ENCODE results near the gene CSPG4.
"Not testable (repeated sequence)": the region's sequence is repeated elsewhere in the genome, so short reads cannot be mapped to it uniquely, and the experiment has no call there.

The CSPG4 gene, protein sequence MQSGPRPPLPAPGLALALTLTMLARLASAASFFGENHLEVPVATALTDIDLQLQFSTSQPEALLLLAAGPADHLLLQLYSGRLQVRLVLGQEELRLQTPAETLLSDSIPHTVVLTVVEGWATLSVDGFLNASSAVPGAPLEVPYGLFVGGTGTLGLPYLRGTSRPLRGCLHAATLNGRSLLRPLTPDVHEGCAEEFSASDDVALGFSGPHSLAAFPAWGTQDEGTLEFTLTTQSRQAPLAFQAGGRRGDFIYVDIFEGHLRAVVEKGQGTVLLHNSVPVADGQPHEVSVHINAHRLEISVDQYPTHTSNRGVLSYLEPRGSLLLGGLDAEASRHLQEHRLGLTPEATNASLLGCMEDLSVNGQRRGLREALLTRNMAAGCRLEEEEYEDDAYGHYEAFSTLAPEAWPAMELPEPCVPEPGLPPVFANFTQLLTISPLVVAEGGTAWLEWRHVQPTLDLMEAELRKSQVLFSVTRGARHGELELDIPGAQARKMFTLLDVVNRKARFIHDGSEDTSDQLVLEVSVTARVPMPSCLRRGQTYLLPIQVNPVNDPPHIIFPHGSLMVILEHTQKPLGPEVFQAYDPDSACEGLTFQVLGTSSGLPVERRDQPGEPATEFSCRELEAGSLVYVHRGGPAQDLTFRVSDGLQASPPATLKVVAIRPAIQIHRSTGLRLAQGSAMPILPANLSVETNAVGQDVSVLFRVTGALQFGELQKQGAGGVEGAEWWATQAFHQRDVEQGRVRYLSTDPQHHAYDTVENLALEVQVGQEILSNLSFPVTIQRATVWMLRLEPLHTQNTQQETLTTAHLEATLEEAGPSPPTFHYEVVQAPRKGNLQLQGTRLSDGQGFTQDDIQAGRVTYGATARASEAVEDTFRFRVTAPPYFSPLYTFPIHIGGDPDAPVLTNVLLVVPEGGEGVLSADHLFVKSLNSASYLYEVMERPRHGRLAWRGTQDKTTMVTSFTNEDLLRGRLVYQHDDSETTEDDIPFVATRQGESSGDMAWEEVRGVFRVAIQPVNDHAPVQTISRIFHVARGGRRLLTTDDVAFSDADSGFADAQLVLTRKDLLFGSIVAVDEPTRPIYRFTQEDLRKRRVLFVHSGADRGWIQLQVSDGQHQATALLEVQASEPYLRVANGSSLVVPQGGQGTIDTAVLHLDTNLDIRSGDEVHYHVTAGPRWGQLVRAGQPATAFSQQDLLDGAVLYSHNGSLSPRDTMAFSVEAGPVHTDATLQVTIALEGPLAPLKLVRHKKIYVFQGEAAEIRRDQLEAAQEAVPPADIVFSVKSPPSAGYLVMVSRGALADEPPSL (N-terminal part only)

DNA sequence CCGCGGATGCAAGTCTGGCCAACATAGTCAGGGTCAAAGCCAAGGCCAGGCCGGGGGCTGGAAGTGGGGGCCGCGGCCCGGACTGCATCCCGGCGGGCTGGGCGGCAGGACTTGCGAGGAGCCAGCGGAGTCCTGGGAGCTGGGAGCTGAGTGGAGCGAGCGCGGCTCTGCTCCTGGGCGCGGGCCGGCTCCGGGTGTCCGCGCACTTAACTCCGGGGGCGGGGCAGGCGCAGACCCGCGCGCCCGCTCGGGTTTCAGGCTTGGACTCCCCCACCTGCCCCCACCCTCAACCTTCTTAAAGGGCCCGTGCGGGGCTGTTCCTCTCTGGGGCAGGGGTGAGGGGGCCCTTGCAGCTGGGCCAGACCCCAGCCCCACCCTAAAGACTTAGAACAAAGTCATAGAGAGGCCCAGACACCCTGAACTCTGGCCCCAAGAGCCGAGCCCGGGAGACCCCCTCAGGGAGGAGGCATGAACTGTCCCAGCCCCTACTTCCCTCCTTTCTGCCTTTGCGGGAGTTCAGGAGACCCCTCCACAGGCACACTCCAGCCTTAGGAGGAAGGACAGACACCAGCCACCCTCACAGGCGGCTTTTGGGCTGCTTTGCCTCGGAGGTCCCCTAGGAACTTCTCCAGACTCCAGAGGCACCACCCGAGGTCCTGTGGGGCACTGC, at the start of gene CSPG4:
Gene CSPG4 (minus strand): TSS at position 181 of the 670 bp plus-strand sequence. CDS start 93 bp downstream, at position 88.
- no peak for DNase-seq
- no peak within 1 kb of the TSS for H3K27ac Mint-ChIP-seq
- no peaks in the 10 kb centered on the region for H3K36me3 Mint-ChIP-seq
- CTCF ChIA-PET: no interaction called here
- no peaks in the 10 kb centered on the region for H3K9me3 Mint-ChIP-seq
- H3K27me3 Mint-ChIP-seq: peaks cover 43% of the 10 kb centered on the region
- no peaks in the 10 kb centered on the region for H3K4me1 Mint-ChIP-seq
- H3K4me3 Mint-ChIP-seq: no peak within 1 kb of the TSS

DNA sequence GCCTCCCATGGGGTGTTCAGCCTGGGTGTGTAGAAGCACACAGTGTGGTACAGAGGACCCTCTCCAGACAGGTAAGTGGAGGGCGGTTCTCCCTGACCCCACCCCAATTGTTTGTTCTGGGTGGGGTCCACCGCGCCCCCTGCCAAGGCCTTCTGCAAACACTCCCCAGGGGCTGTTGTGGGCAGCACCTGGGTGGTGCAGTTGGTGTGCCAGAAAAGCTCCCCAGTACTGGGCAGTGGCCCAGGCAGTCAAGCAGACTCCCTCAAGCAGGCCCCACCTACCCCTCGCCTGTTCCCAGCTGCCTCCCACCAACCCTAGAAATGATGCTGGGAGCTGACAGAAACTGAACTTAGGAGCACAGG, 49.7 kb upstream of the CSPG4 start:
- H3K9me3 Mint-ChIP-seq, CTCF ChIA-PET, H3K27me3 Mint-ChIP-seq, H3K4me3 Mint-ChIP-seq, DNase-seq, H3K27ac Mint-ChIP-seq, H3K36me3 Mint-ChIP-seq: not testable (repeated sequence)
- peaks cover 22% of the 10 kb centered on the region for H3K4me1 Mint-ChIP-seq

DNA sequence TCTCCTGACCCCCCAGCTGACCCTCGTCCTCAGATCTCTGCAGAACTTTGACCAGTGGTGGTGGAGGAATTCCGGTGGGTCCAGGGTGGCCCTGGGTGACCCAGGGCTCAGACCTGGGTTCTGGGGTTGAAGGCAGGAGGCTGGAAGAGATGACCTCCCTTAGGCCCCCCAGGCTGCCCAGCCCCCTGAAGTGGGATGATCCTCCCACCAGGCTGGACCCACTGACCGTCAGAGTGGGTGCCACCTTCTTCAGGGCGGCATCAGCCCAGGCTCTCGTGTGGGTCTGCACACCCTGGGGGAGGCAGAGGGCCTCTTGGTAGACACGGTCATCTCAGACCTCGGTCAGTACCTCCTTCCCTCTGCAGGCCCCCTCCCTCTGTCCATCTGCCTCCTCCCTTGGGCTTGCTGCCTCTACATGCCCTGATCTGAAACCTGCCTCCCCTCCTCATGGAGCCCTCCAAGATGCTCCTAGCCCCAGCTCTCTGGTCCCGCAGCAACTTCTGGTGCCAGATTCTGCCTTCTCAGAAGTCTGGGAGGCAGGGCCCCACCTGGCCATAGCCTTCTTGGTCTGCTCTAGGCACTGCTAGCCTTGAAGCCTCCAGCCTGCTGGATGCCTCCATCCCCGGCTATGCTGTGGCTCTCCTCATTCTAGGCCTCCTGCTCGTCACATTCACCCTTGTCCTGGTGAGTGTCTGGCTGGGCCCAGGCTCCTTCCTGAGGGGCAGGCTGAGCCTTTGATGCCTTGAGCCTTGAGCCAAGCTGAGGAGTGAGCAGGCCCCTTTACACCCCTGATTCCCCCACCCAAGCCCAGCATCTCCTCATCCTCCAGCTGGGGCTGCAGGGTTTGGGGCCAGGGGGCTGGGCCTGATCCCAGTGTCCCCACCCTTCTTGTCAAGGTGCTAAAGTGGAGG, 49.1 kb upstream of the CSPG4 start:
- Mint-ChIP-seq H3K4me1 (peaks cover 22% of the 10 kb centered on the region), H3K4me3 (no peak overlapping the region), H3K27ac (no peak overlapping the region), H3K36me3 (no peaks in the 10 kb centered on the region), H3K9me3 (no peaks in the 10 kb centered on the region), H3K27me3 (peaks cover 6% of the 10 kb centered on the region)
- no peak for DNase-seq
- CTCF ChIA-PET: no interaction called here

DNA sequence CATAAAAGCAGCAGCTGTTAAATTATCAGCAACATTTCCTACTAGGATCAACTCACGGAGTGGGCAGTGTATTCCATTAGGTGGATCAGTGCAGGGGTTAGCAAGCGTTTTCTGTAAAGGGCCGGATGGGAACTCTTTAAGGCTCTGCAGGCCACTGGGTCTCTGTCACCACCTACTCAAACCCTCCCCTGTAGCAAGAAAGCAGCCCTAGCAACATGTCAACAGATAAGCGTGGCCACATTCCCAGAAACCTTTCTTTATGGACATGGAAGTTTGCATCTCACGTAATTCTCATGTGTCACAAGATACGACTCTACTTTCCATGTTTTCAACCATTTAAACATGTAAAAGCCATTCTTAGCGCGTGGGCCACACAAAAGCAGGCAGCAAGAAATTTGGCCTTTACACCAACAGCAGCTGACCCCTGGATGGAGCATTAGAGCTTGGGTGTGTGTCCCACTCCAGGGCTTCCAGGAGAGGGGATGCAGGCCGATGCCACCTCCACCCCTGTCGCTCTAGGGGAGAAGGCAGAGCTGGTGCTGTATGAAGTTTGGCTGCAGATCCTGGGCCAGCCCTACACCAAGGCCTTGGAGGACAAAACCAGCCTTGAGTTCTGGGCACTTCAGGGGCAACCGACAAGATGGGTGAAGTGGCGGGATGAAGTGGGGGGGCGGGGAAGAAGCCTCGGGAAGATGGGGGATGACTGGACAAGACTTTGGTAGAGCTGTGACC, 48.2 kb upstream of the CSPG4 start:
- H3K27ac Mint-ChIP-seq: no peak overlapping the region

DNA sequence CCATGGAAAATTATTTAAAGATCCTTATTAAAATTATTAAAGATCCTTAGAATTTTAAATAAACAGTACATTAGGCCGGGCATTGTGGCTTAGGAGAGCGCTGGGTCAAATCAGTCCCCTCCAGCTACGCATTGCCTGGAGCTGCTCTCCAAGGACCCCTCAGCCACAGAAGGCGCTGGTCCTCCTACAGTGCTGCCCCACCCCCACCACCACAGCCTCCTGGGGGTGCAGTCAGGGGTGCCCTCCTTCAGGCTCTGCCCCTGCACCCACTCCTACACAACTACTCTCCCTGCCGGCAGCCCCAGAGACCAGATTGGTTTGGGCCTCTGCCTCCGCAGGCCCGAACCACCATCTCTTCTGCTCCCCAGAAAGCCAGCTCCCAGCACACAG, 47.5 kb upstream of the CSPG4 start:
- peaks cover 22% of the 10 kb centered on the region for H3K4me1 Mint-ChIP-seq
- not testable (repeated sequence) for H3K27me3 Mint-ChIP-seq, DNase-seq, H3K27ac Mint-ChIP-seq, H3K4me3 Mint-ChIP-seq, H3K9me3 Mint-ChIP-seq, H3K36me3 Mint-ChIP-seq
- CTCF ChIA-PET: interaction anchor here (0.8 kb wide), 2 partner anchors 42 kb away, joined by 3 read pairs; no protein-coding TSS in a partner anchor

More for the DNA sequence above, 48.2 kb upstream of the CSPG4 start:
- H3K9me3 Mint-ChIP-seq: no peaks in the 10 kb centered on the region
- peaks cover 6% of the 10 kb centered on the region for H3K27me3 Mint-ChIP-seq
- H3K36me3 Mint-ChIP-seq: no peaks in the 10 kb centered on the region
- H3K4me1 Mint-ChIP-seq: peaks cover 22% of the 10 kb centered on the region
- CTCF ChIA-PET: no interaction called here
- no peak for DNase-seq
- no peak overlapping the region for H3K4me3 Mint-ChIP-seq

DNA sequence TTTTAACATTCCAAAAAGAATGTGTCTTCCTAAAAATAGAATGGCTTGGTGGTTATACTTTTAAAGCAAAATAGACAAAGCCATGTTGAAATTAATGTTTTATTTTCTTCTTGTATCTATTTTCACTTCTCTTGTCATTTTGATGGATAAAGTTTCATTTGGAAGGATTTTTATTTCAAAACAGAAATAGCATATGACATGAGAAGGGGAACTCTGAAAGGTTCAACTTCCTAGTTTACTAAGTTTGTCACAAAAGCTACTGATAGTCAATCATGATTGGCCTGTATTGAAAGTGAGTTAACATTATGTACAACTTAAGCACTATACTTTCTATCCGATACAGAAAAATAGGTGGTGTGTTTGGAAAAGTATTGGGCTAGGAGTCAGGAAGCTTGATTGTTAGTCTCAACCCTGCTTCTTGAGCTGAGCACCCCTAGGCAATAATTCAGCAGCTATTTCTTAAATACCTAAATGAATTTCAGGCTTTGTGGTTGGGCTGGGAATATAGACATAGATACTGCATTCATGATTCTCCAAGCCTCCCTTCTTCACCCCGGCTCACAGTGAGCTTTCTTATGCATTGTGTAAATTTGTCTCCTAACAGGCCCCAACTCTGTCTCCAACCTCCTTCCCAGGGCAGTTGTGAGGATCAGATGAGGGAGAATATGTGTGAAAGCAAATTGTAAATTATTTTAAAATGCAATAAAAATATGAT, 46.9 kb upstream of the CSPG4 start:
- Mint-ChIP-seq H3K9me3 (no peaks in the 10 kb centered on the region), H3K4me3 (peak overlapping the region; percentile 89), H3K36me3 (no peaks in the 10 kb centered on the region), H3K27me3 (peaks cover 6% of the 10 kb centered on the region), H3K4me1 (peaks cover 22% of the 10 kb centered on the region), H3K27ac (peak overlapping the region; percentile 94)
- DNase-seq: no peak
- CTCF ChIA-PET: interaction anchor here (0.8 to 2.1 kb wide), 4 partner anchors 8 to 43 kb away, joined by 3 to 8 read pairs (median 3); no protein-coding TSS in a partner anchor

DNA sequence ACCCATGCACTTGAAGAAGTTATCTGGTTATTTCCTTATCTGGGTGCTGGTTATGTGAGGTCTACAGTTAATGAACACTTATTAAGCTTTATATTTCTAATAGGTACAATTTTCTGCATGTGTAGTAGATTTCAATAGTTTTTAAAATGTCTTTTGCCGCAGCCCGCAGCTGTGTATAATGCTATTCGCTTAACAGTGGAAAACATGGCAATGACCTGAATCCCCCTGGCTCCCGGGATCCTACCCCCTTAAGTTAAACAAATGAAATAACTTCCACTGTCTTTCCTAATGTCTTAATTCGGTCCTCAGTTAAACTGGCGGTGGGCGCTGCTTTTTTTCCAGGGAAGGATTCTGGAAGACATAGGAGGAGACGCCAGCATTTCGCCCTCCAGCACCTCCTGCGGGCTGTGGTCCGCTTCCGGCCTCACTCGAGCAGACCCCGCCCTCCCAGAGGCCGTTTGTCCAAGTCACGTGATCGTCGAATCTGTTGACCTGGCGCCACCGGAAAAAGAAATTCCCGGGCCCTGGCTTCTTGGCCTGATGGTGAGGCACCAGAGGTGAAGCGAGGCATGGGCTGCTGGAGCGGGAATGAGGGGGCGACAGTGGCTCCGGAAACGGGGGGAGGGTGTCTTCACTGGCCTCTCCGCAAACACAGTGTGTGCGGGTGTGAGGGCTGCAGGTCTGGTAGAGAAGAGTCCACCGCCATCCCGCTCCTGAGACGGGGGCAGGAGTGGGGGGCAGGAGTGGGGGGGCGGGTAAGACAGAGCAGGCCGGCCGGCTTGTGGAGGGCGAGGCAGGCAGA, 45.6 kb upstream of the CSPG4 start:
- peak overlapping the region; percentile 94 for H3K27ac Mint-ChIP-seq
- H3K4me1 Mint-ChIP-seq: peaks cover 22% of the 10 kb centered on the region
- peak overlapping the region; percentile 89 for H3K4me3 Mint-ChIP-seq
- H3K9me3 Mint-ChIP-seq: no peaks in the 10 kb centered on the region
- peaks cover 11% of the 10 kb centered on the region for H3K27me3 Mint-ChIP-seq
- H3K36me3 Mint-ChIP-seq: no peaks in the 10 kb centered on the region
- peak; percentile 82 for DNase-seq
- CTCF ChIA-PET: interaction anchor here (0.5 to 2.1 kb wide), 5 partner anchors 9 to 44 kb away, joined by 3 to 8 read pairs (median 3); no protein-coding TSS in a partner anchor

DNA sequence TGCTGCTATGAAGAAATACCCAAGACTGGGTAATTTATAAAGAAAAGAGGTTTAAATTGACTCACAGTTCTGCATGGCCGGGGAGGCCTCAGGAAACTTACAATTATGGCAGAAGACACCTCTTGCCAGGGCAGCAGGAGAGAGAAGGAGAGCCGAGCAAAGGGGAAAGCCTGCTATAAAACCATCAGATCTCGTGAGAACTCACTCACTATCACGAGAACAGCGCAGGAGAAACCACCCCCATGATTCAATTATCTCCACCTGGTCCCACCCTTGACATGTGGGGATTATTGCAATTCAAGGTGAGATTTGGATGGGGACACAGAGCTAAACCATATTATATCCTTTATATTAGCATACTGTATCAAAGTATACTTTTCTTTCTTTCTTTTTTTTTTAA, 42.2 kb upstream of the CSPG4 start:
- Mint-ChIP-seq H3K27me3 (peaks cover 30% of the 10 kb centered on the region), H3K4me1 (peaks cover 19% of the 10 kb centered on the region)
- H3K27ac Mint-ChIP-seq, CTCF ChIA-PET, H3K36me3 Mint-ChIP-seq, DNase-seq, H3K9me3 Mint-ChIP-seq, H3K4me3 Mint-ChIP-seq: not testable (repeated sequence)

DNA sequence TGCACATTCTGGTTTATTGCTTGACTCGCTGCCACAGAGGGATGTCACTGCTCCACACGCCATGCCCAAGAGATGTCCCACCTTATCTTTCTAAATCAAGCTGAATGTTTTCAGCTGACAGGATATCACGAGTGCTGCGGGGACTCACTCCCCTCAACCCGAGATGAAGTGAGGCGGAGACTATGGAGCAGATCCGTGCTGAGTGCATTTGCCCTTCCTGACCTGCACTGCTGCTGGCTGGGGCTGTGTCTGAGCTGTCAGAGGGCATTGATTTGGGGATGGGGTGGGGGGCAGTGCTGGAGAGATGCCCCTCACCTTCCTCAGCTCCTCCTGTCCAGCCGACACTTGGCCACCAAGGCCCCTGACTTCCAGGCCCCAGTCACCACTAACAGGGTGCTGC, 40.5 kb upstream of the CSPG4 start:
- CTCF ChIA-PET: no interaction called here
- H3K9me3 Mint-ChIP-seq: no peaks in the 10 kb centered on the region
- no peak for DNase-seq
- H3K36me3 Mint-ChIP-seq: no peaks in the 10 kb centered on the region
- no peak overlapping the region for H3K4me3 Mint-ChIP-seq
- H3K27me3 Mint-ChIP-seq: peaks cover 29% of the 10 kb centered on the region
- H3K27ac Mint-ChIP-seq: no peak overlapping the region
- peaks cover 12% of the 10 kb centered on the region for H3K4me1 Mint-ChIP-seq

DNA sequence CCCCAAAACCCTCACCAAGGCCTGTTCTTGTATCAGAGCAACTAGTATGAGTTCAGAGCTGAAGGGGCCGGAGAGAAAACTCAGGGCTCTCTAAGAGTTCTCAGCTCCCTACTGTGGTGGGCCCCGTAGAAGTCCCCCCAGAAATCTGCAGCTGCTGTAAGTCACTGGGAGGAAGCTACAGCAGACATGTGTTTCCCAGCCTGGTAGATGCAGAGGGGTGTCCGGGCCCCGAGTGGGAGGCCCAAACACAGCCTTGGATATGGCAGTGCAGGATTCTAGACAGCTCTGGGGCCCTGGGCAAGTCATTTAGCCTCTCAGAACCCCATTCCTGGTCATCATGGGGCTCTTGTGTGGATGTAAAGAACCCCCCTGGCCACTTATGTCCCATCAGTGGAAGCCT, 39.2 kb upstream of the CSPG4 start:
- no peak for DNase-seq
- Mint-ChIP-seq H3K27ac (no peak overlapping the region), H3K4me3 (no peak overlapping the region), H3K4me1 (peaks cover 6% of the 10 kb centered on the region), H3K27me3 (peaks cover 35% of the 10 kb centered on the region), H3K9me3 (no peaks in the 10 kb centered on the region), H3K36me3 (no peaks in the 10 kb centered on the region)
- CTCF ChIA-PET: no interaction called here

DNA sequence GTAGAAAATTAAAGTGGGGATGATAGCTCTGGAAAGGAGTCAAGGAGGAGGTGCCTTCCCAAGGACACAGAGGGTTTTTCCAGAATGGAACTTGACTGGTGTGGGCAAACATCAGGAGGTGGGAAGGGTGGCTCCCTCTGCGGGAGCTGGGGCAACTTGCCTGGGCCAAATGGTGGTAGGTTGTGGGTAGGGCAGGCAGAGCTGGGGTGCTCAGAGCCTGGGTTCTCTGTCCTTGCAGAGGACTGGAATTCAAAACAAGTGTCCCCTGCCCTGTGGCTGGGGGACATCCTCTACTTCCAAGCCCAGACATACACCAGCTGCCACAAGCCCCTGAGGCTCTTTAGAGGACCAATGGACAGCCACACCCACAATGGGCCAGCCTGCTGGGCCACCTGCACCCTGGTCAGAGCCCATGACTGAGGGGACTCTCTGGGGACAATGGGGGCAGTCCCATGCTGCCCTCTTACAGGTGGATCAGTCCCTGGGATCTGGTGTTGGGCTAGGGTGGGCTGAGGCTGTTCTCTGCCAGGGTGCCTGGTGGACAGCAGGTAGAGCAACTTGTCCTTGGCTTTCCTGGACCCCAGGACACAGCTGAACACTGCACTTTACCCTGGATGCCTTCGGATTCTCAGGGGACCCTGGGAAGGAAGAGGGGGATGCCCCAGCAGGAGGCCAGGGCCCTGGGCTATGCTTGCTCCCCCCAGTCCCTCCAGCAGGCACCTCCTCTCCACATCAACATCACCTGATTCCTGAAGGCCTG, 38.6 kb upstream of the CSPG4 start:
- Mint-ChIP-seq H3K27ac (no peak overlapping the region), H3K4me1 (peaks cover 6% of the 10 kb centered on the region), H3K9me3 (no peaks in the 10 kb centered on the region), H3K4me3 (no peak overlapping the region), H3K27me3 (peaks cover 39% of the 10 kb centered on the region), H3K36me3 (no peaks in the 10 kb centered on the region)
- DNase-seq: no peak
- CTCF ChIA-PET: no interaction called here

Measured in activated naive CD4-positive, alpha-beta T cell treated with anti-CD3 and anti-CD28 coated beads, Interleukin-2, amount 10 ng/mL, durations not matched to agents 7 days and 5 days (primary cell).